C1 segment of cervical spinal cord (tissue), 14 donors: ENCODE data around the gene KCNIP1.
A peak's percentile ranks its signal among the peaks of the same experiment; 100 is the strongest.

Experiments used
- DNase-seq, 14 donors: peaks; one replicate each; lab custom pipeline; 2025; lab: John Stamatoyannopoulos, UW

KCNIP1 gene

DNA sequence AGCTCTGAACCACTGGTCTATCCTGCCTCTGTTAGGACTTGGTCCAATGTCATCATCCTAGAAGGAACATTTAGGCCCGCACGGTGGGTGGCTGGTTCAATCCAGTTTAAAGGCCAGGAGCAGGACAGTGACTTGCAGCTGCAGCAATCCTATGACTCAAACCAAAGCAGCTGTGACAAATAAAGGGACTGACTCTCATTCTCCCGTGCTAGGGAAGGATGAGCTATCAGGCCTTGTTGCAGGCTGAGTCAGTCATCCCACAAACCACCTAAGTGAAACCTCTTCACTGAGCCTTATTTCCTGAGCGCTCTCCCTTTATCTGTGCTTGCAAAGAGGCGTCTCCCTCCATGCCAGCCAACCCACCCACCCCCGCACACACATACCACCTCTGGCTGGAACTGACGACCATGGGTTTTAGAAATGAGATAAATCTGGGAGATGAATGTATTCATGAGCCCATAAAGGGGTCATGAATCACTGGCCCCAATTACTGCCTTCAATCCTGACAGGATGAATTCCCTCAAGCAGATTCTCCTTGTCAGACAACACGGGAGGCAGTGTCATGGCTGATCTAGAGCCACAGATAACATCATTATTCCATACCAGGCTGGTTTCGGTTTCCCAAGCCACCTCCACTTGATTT lies 93.4 kb downstream of the KCNIP1 start:
- DNase-seq: peak in 7 of 14 donors; percentile 6 to 56 (median 11)

DNA sequence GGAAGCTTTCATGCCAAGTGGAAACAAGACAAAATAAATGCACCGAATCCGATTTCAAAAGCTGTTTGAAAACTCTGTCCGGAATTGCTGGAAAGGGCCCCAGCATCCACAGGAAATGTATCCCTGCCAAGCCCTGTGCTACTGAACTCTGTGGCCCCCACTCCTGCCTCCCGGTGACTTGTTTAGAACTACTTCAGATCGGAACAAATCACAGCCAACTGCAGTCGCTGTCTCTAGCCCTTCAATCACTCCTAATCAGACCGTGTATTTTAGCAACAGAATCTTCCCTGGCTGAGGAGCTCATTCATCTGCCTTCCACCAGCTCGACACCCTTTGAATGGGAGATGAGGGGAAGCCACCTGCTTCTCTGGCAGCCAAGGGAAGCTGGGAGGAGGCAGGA lies 94.1 kb downstream of the KCNIP1 start:
- DNase-seq: peak in 8 of 14 donors; percentile 6 to 47 (median 28)

DNA sequence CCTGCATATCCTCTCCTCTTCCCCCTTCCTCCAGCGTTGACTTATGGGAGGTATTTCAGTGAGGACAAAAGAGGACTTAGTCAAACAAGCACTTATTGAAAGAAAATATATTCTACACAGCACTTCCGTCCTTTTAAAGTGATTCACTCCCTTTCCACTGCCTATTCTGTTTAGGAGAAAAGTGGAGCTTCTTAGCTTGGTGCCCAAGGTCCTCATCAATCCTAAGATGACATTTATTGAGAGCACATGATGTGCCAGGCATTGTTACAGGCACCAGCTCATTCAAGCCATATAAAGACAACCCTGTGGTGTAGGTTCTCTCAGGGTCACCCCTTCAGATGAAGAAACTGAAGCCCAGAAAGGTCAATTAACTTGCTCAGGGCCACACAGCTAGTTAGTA lies 95.9 kb downstream of the KCNIP1 start:
- no peak for DNase-seq

DNA sequence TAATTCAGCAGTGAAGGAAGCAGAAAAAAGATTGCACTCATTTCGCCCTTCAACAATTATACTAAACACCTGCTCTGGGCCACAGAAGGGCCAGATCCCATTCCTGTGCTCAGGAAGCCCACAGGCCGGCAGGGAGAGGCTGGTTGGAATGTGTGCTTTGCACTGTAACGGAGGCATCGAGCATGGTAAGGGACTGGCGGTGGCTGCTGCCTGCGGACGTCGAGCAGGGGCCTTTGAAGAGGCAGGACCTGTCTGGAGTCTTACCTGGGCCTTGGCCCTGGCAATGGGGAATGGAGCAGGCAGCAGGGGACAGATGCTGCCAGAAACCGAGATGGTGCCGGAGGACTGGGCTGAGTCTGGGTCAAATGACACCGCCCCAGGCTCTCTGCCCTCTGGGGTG lies 97.8 kb downstream of the KCNIP1 start:
- no peak for DNase-seq

DNA sequence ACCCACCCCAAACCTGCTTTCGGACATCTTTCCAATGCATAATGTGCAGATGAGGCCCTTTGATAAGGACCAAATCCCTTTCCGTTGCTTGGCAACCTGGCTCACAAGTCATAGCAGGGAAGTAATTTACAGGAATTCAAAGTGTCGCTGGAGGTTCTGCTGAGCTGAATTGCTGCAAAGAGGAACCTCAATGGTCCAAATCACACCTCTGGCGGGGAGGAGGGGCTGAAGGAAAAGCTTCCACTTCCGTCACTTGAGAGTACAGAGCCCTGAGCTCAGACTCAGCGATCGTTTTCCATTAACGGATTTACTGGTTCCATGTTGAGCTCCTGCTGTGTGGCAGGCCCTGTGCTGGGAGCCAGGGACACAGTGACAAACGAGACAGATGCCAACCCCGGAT lies 99.3 kb downstream of the KCNIP1 start:
- DNase-seq: no peak

DNA sequence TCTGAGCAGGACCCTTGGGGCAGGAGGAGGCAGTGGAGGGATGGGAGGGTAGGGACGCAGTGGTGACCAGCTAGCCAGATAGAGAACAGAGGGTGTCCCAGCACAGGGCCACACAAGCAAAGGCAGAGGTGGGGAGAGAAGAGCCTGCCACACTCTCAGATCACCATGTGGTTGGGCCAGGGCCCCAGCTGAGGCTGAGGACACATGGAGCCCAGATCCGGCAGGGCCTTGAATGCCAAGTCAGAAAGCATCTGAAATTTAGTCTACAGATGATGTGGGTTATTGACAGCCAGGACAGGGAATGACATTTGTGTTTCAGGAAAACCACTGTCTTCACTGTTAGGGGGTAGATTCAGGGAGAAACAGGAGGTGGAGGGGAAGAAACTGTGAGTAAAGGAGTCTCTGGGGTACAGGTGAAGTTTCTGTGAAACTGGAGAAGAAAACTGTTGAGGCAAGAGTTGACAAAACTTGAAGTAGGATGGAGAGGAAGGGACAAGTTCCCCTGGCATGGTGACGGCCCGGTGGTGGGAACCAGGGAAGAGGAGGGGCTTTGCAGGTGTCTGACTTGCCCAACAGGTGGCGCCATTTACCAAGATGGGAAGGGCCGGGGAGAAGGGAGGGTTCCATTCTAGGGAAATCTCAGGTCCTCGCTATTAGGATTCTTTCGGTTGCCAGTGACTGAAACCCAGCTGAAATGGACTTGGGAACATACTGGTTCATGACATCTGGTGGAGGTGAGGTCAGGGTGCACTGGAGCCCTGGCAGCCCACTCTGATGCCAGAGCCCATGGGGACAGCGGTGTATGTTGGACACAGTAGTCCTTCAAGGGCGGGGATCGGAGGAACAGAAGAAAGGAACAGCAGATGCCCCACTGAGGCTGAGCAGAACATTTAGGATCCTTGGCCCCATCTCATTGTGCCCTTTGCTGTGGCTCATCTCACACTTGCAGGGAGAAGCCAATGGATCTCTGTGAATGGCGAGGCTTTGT lies 100.1 kb downstream of the KCNIP1 start:
- DNase-seq: peak in 8 of 14 donors; percentile 12 to 36 (median 21)

DNA sequence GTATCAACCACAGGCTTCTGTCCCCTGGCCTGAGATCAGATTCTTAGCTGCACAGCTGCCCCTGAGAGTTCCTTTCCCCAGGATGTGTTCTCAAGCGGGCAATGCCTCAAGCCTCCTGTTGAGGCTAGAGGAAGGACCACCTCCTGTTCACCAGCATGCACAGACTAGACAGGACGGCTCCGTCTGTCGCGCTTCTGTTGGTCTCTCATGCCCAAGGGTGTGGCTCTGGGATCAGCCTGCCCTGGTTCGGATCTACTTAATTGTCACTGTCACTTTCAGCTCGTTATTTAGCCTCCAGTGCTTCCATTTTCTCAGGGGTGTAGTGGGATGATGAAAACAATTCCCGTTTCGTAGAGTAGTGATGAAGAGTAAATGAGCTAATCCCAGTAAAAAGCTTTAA lies 103.1 kb downstream of the KCNIP1 start:
- peak in 1 of 14 donors; percentile 8 for DNase-seq

DNA sequence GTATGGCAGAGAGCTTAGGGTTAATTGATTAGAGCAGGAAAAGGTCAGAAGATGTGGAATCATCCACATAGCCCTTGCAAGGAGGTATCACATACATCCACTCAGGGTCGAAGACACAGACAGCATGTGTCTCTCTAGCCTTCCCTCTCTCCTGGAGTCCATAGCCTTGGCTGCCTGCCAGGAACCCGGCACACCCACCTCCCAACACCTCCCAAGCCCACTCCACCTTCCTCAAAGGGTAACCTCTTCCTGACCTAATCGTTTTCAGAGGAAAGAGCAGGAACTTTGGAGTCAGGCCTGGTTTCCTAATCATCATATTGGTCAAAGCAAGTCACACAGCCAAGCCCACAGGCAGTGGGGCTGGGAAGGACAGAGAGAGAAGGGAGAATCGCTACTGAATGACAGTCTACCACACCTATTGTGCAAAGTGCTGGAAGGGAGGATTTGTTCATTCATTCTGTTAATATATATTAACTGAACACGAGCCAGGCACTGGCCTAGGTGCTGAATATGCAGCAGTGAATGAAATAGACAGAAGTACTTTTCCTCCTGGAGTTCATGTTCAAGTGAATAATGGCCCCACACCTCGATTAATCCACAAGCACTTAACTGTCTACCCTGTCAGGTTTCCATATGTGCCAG lies 107.8 kb downstream of the KCNIP1 start:
- DNase-seq: no peak

DNA sequence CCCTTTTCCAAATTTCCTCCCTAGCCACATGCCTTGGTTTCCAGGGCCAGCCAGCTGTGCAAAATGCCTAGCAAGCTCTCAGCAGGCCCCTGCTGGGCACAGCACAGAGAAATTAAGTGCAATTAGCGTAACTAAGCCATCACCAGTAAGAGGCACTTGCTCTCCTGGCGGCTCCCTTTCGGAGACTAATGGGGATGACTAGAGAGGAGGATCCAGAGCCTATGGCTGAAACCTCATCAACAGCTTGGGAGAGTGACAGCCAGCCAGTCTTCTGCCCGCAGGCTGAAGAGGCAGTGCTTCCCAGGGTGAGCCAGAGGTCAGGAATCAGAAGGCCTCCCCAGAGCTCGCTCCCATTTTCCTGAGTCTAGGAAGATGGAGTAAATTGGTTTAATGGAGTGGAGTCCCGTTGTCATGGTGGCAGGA lies 108.4 kb downstream of the KCNIP1 start:
- DNase-seq: no peak

DNA sequence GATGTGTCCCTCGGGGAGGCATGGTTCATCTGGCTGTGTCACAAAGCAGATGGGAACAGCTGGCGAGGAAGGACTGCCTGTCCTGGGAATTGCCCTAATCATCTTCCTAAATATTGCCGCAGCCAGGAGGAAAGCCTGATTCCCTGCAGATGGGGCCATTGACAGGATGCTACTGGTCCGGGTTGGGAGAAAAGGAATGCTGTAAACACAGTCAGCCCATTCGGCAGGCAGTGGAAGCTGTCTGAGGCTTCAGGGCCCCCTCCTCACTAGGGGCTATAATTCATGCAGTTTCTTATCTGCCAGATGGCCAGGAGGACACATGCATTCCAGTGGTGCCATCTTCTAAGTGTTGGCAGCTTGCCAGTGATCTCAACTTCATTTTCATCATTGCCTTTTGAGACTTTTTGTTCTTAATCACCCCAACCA lies 110.3 kb downstream of the KCNIP1 start:
- DNase-seq: no peak

DNA sequence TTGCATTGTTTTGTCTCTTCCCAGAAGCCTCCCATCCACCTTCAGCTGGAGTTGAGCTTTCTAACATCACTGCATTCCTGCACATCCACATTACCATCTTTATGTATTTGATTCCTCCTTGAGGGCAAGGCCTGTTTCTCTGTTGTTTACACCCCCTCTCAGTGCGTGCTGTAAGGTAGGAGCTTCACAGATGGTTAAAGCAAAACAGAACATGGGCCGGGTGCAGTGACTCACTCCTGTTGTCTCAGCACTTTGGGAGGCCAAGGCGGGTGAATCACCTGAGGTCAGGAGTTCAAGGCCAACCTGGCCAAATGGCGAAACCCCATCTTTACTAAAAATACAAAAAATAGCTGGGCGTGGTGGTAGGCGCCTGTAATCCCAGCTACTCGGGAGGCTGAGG lies 110.9 kb downstream of the KCNIP1 start:
- DNase-seq: no peak

DNA sequence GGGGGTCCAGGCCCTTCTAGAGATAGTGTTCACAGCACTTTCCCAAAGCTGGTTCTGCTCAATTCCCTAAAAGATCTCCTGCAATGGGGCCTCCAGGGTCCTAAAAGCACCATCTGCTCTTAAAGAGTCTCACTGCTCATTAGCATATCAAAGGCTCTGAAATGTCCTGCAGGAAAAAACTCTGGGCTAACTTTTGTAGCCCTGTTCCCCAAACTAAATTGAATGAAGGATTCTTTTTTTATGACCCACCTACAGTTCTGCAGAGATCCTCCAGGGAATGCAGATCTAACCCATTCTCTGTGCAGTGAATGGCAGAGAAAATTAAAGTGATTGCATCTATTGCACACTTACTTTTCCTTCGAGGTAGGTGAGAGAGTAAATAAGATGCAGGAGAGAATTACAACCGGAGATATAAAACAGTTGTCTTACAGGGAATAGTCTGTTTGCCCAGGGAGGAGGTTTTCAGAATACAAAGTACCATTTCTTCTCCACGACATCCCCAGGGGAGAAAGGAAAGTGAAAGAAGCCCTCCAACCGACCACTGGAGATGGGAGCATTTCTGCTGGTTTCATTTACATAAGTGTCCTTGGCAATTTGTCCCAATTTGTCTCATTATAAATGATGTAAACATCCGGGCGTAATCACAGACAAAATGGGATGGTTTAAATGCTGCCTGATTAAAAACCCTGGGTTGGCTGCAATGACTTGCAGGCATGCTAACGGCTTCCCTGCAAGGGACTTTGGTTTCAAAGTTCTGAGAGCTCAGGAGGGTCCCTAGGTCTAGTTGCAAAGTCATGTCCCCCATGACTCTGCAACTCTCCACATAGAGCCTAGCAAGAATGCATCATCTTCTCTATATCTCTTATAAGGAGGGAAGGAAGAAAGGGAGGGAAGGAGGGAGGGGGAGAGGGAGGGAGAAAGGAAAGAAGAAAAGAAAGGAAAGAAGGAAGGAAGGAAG lies 114.0 kb downstream of the KCNIP1 start:
- DNase-seq: no peak

DNA sequence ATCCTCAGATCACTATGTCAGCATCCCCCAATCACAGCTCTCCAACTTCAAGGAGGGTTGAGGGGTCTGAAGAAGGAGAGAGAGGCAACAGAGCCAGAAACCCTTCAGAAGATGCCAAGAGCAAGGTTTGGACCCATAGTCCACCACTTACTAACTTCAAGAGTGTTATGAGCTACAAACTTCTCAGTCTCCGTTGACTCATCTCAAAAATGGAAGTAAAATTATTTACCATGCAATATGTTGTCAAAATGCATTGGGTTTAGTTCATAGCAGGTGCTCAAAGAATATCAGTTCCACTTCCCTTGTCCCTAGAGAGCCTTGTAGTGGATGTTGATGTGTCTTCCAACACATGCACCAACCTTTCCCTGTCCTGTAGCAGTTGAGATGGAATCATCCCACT lies 116.0 kb downstream of the KCNIP1 start:
- DNase-seq: no peak

DNA sequence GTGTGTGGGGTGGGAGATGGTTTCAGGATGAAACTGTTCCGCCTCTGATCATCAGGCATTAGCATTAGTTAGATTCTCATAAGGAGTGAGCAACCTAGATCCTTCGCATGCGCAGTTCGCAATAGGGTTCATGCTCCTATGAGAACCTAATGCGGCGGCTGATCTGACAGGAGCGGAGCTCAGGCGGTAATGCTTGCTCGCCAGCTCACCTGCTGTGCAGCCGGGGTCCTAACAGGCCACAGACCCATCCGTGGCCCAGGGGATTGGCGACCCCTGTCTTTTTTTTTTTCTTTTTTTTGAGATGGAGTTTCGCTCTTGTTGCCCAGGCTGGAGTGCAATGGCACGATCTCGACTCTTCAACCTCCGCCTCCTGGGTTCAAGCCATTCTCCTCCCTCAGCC lies 119.1 kb downstream of the KCNIP1 start:
- no peak for DNase-seq

DNA sequence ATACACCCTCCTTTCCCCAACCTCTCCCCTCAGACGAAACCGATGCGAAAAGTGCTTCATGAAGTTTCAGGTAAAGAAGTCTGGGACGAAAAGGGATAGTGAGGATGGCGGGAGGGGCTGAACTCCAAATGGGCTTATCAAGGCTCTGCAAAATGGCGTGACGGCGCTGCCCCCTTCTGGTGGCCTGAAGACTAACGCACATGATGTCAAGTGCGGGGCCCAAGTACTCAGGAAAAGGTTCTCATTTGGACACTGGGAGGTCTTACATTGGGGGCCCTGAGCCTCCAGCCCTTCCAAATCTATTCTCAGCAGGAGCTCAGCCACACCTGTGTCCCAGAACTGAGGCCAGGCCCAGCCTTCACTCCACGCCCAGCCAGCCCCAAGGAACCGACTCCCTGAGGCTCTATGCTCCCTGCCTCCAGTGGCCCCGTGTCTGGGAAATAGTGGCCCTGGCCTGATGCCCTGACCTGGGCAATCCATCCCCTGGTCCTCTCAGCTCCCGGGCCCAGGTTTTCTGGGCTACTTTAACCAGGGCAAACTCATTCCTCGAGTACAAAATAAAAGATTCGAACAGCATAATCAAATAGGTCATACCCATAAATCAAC lies 119.9 kb downstream of the KCNIP1 start:
- DNase-seq: peak in 4 of 14 donors; percentile 13 to 24 (median 18)

DNA sequence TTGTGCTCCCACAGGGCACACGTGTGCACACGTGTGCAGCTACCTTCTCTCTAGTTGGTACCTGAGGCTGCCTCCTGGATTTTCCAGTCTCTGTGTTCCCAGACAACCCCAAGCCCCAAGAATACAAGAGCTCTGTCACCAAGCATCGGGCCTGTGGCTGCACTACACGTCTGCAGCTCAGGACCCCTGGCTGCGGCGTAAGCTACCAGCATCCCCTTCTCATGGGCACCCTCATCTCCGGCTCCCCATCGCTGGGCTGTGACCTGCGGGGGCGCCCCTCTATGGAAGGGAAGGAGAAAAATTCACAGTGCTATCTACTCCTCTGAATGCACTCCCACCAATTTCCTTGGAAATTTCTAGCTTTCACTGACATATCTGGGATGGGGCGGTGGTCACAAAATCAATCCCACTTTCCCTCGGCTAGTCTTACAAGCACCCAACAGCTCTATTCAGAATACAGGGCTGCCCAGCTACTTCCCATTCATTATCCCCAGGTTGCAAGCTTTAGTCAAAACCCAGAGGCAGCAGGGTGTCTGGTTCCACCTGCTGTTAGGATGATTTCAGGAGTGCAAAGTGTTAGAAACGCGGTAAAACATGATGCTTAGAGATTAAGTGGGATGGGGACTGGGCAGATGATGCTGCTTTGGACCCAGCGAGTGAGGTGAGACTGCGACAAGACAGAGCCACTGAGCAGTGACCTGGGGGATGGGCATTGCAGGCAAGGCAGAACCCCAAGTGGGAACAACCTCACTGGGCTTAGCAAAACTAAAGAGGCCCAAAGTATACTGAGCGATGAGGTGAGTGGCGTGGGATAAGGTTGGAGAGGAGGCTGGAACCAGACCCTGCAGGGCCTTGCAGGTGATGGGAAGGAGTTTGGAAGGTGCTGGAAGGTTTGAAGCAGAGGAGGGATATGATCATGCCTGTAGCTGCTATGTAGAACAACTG lies 121.7 kb downstream of the KCNIP1 start:
- no peak for DNase-seq

DNA sequence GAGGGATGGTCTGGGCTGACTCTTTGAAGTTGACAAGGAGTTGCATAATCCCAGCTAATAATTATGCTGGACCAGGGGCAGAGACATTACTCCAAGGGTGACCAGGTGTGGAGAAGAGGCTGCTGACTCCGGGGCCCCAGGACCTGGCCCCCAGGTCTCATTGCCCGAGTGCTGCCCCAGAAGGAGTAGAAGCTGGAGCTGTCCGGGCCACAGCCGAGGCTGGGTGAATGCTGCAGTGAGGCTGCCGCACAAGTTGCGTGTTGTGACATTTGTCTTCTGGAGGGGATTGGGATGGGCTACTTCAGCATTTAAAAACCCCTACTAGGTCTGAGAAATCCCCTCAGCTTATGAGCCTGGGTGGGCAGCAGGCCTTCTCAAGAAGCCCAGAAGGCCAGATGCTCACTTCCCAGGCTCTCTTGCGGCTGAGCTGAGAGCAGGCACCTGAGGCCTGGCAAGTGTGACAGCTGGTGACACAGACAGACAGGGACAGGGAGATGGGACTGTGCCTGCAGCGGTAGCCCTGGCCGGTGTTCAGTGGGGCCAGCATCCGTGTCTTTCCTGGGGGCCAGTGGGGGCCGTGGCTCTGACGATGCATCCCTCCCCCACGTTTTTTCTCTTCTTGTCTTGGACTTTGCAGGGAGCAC lies 122.8 kb downstream of the KCNIP1 start:
- no peak for DNase-seq

DNA sequence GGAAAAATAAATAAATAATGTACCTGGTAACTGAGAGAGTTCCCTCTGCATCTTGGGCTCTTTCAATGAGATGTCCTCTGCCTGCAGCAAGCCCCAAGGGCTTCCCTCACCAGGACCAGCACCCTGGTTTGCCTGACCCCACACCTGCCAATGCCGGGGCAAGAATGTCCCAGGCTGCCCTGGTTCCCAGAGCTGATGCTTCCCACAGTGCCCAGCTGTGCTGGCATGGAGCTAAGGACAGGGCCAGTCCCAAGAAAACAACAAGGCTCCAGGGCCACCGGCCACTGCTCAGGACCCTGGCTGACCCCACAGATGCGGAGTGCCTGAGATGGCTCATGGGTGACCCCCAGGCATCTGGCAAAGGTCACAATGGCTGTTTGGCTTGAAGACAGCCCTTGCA lies 123.5 kb downstream of the KCNIP1 start:
- DNase-seq: no peak

DNA sequence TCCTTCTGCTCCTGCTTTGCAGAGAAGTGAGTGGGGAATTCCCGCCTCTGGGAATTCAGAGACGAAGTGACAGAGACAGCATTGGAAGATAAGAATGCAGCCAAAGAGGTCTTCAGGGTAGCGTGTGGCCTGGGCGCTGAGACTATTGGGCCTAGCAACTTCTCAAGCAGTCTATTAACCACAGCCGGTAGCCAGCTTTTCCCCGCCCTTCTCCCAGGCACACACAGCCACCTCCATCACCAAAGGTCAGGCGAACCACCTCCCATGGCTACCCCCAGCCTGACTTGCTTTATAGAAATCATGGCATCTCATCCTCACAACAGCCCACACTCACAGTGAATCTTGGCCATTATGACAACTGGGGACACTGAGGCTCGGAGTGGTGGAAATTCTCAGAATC lies 124.2 kb downstream of the KCNIP1 start:
- no peak for DNase-seq
